Fibroblast of lung (primary cell): Measurements from ENCODE around the gene FAM217A. TPM values are rescaled to one million over a fixed set of nuclear protein-coding genes. Genes with fewer than 3 reads are reported as not detected.

Experiments
- DNase-seq, 2 donors: peaks; one replicate each; pipeline versions ENCODE4 v3.0.0 to v3.0.0-alpha.2; 2010; ENCODE audit warnings: low read depth in 2 of 2
- H2AFZ ChIP-seq: 2 replicates; pipeline ENCODE4 v1.5.1; 2012; ENCODE audit warnings: low read length, control low read depth, inconsistent platforms
- H3K27ac ChIP-seq: 2 replicates; pipeline ENCODE4 v1.5.1; 2011; ENCODE audit warnings: low read length, control low read depth; ENCODE audit not compliant: insufficient read depth
- H3K27me3 ChIP-seq: 2 replicates; pipeline ENCODE4 v1.5.1; 2011; ENCODE audit warnings: mild to moderate bottlenecking, low read length; ENCODE audit not compliant: control insufficient read depth, insufficient read depth
- H3K36me3 ChIP-seq: 2 replicates; pipeline ENCODE4 v1.5.1; 2011; ENCODE audit warnings: low read length; ENCODE audit not compliant: control insufficient read depth, insufficient read depth
- H3K4me1 ChIP-seq: 2 replicates; pipeline ENCODE4 v1.5.1; 2011; ENCODE audit warnings: low read length; ENCODE audit not compliant: control insufficient read depth, insufficient read depth; ENCODE audit errors: extremely low read depth
- H3K4me2 ChIP-seq: 2 replicates; pipeline ENCODE4 v1.5.1; 2011; ENCODE audit warnings: low read length, control low read depth; ENCODE audit not compliant: insufficient read depth; ENCODE audit errors: extremely low read depth
- H3K4me3 ChIP-seq, 4 experiments: fragments of 200-600 bp in 1 of 4; sonication (generic) in 1 of 4; replicated peaks in 1 of 4; 2 replicates each; pipeline ENCODE4 v1.5.1; 2011 to 2016; ENCODE audit warnings: low read length in 4 of 4, low read depth in 3 of 4, mild to moderate bottlenecking in 3 of 4, control low read depth in 2 of 4, inconsistent platforms in 1 of 4, mixed read lengths in 1 of 4; ENCODE audit not compliant: insufficient read depth in 1 of 4; ENCODE audit errors: control extremely low read depth in 1 of 4
- H3K79me2 ChIP-seq: 2 replicates; pipeline ENCODE4 v1.5.1; 2012; ENCODE audit warnings: mild to moderate bottlenecking, low read length, inconsistent platforms; ENCODE audit not compliant: control insufficient read depth, insufficient read depth
- H3K9ac ChIP-seq: 2 replicates; pipeline ENCODE4 v1.5.1; 2011; ENCODE audit warnings: mild to moderate bottlenecking, low read length, control low read depth; ENCODE audit not compliant: insufficient read depth
- H3K9me3 ChIP-seq: 2 replicates; pipeline ENCODE4 v1.5.1; 2012; ENCODE audit warnings: low read depth, low read length; ENCODE audit not compliant: control insufficient read depth, insufficient read depth
- H4K20me1 ChIP-seq: 2 replicates; pipeline ENCODE4 v1.5.1; 2011; ENCODE audit warnings: low read length; ENCODE audit not compliant: control insufficient read depth, insufficient read depth; ENCODE audit errors: extremely low read depth
- EZH2 ChIP-seq: IDR thresholded peaks from 2 replicates; pipeline ENCODE4 v1.5.1; 2012; ENCODE audit warnings: low read length, control low read depth, mild to moderate bottlenecking; ENCODE audit errors: missing control alignments
- polyA plus RNA-seq, 2 donors: library from polyadenylated mRNA; depleted of rRNA in 1 of 2; stranded (reverse) in 1 of 2; unstranded in 1 of 2; fragments of >200 nt; gene quantifications; 2 replicates each; pipeline ENCODE4 v1.2.1, GENCODE V29; 2011 to 2012; ENCODE audit warnings: missing spikeins in 1 of 2
- total RNA-seq: library from RNA; depleted of rRNA; stranded (reverse); fragments of >200 nt; gene quantifications from 2 replicates; pipeline ENCODE4 v1.2.1, GENCODE V29; 2014
- TF ChIP-seq, protein P1 (sequence below), 2 donors: IDR thresholded peaks in 1 of 2; conservative IDR thresholded peaks in 1 of 2; 1 replicate in 1 of 2; 2 replicates in 1 of 2; pipeline ENCODE4 v1.5.1; 2011 to 2012; ENCODE audit warnings: low read length in 2 of 2, control low read depth in 1 of 2, inconsistent platforms in 1 of 2, low read depth in 1 of 2, mild to moderate bottlenecking in 1 of 2

The FAM217A gene
- total and polyA plus RNA-seq, 2 donors (not counting 1 experiment from before 2014, with no cell fraction given), result not detected

DNA sequence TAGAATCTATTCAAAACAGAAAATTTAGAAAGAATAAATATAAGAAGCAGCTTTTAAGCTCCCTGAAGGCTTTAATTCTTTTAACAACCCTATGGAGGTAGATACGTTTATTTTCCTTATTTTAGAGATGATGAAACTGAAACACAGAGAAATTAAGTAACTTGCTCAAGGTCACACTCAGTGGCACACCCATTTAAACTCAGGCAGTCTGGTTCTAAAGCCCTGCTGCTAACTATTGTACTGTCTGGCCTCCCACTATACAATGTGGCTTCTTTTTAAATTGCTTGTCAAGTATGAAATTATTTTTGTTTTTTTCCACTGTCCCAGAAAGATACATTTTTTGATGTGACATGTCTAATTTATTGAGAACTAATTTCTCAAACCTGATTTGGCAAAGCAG lies 55.7 kb downstream of the FAM217A start:
- Histone ChIP-seq H3K36me3 (no peaks in the 10 kb centered on the region), H2AFZ (no peak overlapping the region), H3K4me3 (peak overlapping the region; percentile 84 to 96 (median 92)), H3K9me3 (no peaks in the 10 kb centered on the region), H3K4me1 (no peaks in the 10 kb centered on the region), H3K9ac (no peak overlapping the region), H3K79me2 (peaks cover 67% of the 10 kb centered on the region), H3K27me3 (no peaks in the 10 kb centered on the region), H3K4me2 (peak overlapping the region; percentile 90), H3K27ac (peak overlapping the region; percentile 97), H4K20me1 (peaks cover 2% of the 10 kb centered on the region)
- DNase-seq, result peak in 1 of 2 donors; percentile 33
- TF ChIP-seq, protein P1, sequence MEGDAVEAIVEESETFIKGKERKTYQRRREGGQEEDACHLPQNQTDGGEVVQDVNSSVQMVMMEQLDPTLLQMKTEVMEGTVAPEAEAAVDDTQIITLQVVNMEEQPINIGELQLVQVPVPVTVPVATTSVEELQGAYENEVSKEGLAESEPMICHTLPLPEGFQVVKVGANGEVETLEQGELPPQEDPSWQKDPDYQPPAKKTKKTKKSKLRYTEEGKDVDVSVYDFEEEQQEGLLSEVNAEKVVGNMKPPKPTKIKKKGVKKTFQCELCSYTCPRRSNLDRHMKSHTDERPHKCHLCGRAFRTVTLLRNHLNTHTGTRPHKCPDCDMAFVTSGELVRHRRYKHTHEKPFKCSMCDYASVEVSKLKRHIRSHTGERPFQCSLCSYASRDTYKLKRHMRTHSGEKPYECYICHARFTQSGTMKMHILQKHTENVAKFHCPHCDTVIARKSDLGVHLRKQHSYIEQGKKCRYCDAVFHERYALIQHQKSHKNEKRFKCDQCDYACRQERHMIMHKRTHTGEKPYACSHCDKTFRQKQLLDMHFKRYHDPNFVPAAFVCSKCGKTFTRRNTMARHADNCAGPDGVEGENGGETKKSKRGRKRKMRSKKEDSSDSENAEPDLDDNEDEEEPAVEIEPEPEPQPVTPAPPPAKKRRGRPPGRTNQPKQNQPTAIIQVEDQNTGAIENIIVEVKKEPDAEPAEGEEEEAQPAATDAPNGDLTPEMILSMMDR (conservative IDR thresholded peaks at IDR 0.05 in 1 of 2, IDR thresholded peaks at IDR 0.05 in 1 of 2; ENCODE audit: low read depth in 1 of 2, low read length in 2 of 2), result no peak
- no peak for TF ChIP-seq EZH2

DNA sequence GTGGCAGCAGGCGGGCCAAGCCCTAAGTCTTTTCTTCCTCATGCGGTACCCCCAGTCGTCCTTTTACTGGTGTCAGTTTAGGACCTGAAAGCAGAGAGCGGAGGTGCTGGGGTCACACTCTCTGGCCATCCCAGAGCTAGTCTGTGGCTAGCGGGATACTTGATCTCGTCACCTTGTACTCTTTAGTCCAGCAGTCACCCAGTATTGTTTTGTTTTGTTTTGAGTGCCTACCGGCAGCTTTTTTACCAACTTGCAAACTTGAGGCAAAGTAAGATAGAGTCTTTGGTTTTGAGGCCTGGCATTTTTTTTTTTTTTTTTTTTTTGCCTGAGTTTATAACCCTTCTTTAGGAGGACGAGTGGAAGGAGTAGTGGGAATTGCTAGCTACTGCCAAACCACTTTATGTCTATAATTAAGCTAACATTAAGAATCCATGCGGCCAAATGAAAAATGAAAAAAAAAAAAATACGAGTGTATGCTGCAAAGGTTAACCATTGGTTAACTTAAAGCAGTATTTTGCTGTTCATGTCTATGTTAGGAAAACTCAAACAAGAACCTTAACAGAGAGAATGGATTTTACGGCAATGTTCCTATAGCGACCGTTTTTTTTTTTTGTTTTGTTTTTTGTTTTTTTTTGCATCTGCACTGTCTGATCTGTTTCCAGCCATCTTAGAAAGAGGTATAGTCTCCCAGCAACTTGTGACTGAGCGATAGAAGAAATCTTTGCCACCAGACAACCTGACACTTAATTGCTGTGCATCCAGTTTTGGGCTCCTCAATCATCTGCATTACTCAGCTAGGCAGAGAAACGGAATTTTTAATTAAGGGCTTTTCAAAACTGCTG lies 56.9 kb downstream of the FAM217A start:
- H3K36me3 ChIP-seq, result no peaks in the 10 kb centered on the region
- H4K20me1 ChIP-seq, result peaks cover 2% of the 10 kb centered on the region
- H3K27me3 ChIP-seq, result no peaks in the 10 kb centered on the region
- peaks cover 64% of the 10 kb centered on the region for H3K79me2 ChIP-seq
- H2AFZ ChIP-seq, result peak overlapping the region; percentile 72
- peak overlapping the region; percentile 90 for H3K4me2 ChIP-seq
- peak in 1 of 2 donors; percentile 14 for DNase-seq
- H3K9me3 ChIP-seq, result no peaks in the 10 kb centered on the region
- H3K4me3 ChIP-seq, result peak overlapping the region; percentile 84 to 96 (median 92)
- no peak for TF ChIP-seq EZH2
- TF ChIP-seq, protein P1 (conservative IDR thresholded peaks at IDR 0.05 in 1 of 2, IDR thresholded peaks at IDR 0.05 in 1 of 2; ENCODE audit: low read depth in 1 of 2, low read length in 2 of 2), result no peak
- H3K9ac ChIP-seq, result peak overlapping the region; percentile 97
- no peaks in the 10 kb centered on the region for H3K4me1 ChIP-seq
- H3K27ac ChIP-seq, result peak overlapping the region; percentile 97

DNA sequence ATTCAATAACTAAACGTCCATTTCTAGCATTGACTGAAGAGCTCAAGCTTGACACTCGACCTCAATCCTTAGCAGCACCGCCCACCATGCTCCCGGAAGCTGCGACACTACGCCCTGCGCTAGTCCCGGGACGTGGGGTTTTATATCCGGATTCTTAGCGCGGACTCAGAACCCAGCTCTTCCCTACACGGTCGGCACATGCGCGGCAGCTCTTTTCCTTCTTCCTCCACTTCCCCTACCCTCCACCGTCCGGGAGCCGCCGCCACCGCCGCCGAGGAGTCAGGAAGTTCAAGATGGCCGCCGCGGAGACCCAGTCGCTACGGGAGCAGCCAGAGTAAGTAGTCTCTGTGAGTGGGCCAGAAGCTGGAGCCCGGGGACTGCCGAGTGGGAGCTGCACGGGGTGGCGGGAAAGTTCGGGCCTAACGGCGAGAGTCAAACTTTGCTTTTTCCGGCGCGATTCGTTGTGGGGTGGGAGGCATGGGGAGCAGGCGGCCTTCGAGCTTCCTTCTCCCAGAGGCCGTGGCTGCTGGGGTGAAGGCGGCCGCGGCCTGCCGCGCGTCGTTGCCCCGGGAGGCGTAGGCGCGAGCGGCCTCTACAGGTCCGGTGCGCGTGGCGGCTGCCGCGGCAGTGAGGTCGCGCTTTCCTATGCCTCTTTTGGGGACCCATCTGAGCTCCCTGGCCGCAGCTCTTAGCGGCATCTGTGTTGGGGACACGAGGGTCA lies 57.6 kb downstream of the FAM217A start:
- peak overlapping the region; percentile 97 for H3K27ac ChIP-seq
- H4K20me1 ChIP-seq, result peaks cover 2% of the 10 kb centered on the region
- TF ChIP-seq, protein P1 (conservative IDR thresholded peaks at IDR 0.05 in 1 of 2, IDR thresholded peaks at IDR 0.05 in 1 of 2; ENCODE audit: low read depth in 1 of 2, low read length in 2 of 2), result peak; percentile 29 to 45
- TF ChIP-seq EZH2, result no peak
- H3K9ac ChIP-seq, result peak overlapping the region; percentile 97
- H3K79me2 ChIP-seq, result peaks cover 61% of the 10 kb centered on the region
- H3K4me3 ChIP-seq, result peak overlapping the region; percentile 84 to 96 (median 92)
- DNase-seq, result peak; percentile 97 to 98
- H3K4me1 ChIP-seq, result no peaks in the 10 kb centered on the region
- H3K9me3 ChIP-seq, result no peaks in the 10 kb centered on the region
- H3K36me3 ChIP-seq, result no peaks in the 10 kb centered on the region
- H3K27me3 ChIP-seq, result no peaks in the 10 kb centered on the region
- H2AFZ ChIP-seq, result peak overlapping the region; percentile 90
- peak overlapping the region; percentile 94 for H3K4me2 ChIP-seq
